MM.1S (cell line): ENCODE data around the gene PLS1.
"Not testable (repeated sequence)": the region's sequence is repeated elsewhere in the genome, so short reads cannot be mapped to it uniquely, and the experiment has no call there.

Experiments
- EZH2 ChIP-seq: fragments of 300-600 bp; sonication (generic); optimal IDR thresholded peaks from 2 replicates; pipeline ENCODE3; 2017; ENCODE audit warnings: low read depth, mild to moderate bottlenecking, antibody characterized with exemption, low read length, mixed read lengths
- EZH2phosphoT487 ChIP-seq: fragments of 300-600 bp; sonication (generic); IDR thresholded peaks from 2 replicates; pipeline ENCODE4 v1.6.1; 2018; ENCODE audit warnings: antibody characterized with exemption, low read length
- TF ChIP-seq, protein P1 (sequence below): fragments of 300-600 bp; sonication (generic); IDR thresholded peaks from 2 replicates; pipeline ENCODE4 v1.5.1; 2016; ENCODE audit warnings: antibody characterized with exemption, low read length, mixed read lengths

DNA sequence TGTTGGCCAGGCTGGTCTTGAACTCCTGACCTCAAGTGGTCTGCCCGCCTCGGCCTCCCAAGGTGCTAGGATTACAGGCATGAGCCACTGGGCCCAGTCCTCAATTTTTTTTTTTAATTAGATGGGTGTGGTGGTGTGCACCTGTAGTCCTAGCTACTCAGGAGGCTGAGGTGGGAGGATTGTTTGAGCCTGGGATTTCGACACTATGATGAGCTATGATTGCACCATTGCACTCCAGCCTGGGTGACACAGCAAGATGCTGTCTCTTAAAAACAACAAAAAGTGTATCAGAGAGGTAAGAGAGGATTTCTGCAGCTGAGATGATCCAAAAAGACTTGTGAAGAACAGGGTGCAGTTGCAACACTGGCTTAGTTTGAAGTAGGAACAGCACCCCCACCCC lies 118.7 kb downstream of the PLS1 start:
- TF ChIP-seq EZH2, EZH2phosphoT487: not testable (repeated sequence)
- TF ChIP-seq, protein P1, sequence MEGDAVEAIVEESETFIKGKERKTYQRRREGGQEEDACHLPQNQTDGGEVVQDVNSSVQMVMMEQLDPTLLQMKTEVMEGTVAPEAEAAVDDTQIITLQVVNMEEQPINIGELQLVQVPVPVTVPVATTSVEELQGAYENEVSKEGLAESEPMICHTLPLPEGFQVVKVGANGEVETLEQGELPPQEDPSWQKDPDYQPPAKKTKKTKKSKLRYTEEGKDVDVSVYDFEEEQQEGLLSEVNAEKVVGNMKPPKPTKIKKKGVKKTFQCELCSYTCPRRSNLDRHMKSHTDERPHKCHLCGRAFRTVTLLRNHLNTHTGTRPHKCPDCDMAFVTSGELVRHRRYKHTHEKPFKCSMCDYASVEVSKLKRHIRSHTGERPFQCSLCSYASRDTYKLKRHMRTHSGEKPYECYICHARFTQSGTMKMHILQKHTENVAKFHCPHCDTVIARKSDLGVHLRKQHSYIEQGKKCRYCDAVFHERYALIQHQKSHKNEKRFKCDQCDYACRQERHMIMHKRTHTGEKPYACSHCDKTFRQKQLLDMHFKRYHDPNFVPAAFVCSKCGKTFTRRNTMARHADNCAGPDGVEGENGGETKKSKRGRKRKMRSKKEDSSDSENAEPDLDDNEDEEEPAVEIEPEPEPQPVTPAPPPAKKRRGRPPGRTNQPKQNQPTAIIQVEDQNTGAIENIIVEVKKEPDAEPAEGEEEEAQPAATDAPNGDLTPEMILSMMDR, result not testable (repeated sequence)
